SK-N-SH treated with all-trans-retinoic acid at 6 μM for 48 hours (cell line): ENCODE measurements around the gene MRPL4.

Experiments used
- ATAC-seq: fragments of 200-7000 bp; cut with Tn5 transposase; 3 replicates; pipeline ENCODE4 v1.9.1; 2020; ENCODE audit warnings: mild to moderate bottlenecking, moderate library complexity
- ARNTL ChIP-seq: fragments of 450-650 bp; formaldehyde crosslinking; IDR thresholded peaks from 2 replicates; pipeline ENCODE4 v1.5.0; 2020; ENCODE audit warnings: low read depth, mild to moderate bottlenecking, moderate library complexity, borderline replicate concordance
- BACH2 ChIP-seq: fragments of 250-450 bp; sonication (Bioruptor Pico); IDR thresholded peaks from 2 replicates; pipeline ENCODE4 v1.9.0; 2021; ENCODE audit warnings: mild to moderate bottlenecking, borderline replicate concordance
- CSDC2 ChIP-seq: fragments of 250-450 bp; sonication (Bioruptor Pico); IDR thresholded peaks from 2 replicates; pipeline ENCODE4 v1.5.0; 2020; ENCODE audit warnings: mild to moderate bottlenecking, moderate library complexity
- ESRRG ChIP-seq: fragments of 250-450 bp; sonication (Bioruptor Pico); IDR thresholded peaks from 2 replicates; pipeline ENCODE4 v1.6.1; 2021; ENCODE audit warnings: mild to moderate bottlenecking
- GLIS3 ChIP-seq: fragments of 250-450 bp; sonication (Bioruptor Pico); IDR thresholded peaks from 2 replicates; pipeline ENCODE4 v1.5.0; 2020; ENCODE audit warnings: mild to moderate bottlenecking, moderate library complexity
- ISL1 ChIP-seq: fragments of 250-450 bp; sonication (Bioruptor Pico); IDR thresholded peaks from 2 replicates; pipeline ENCODE4 v2.1.2; 2022; ENCODE audit warnings: mild to moderate bottlenecking, moderate library complexity
- OSR1 ChIP-seq: fragments of 250-450 bp; sonication (Bioruptor Pico); IDR thresholded peaks from 2 replicates; pipeline ENCODE4 v1.8.0; 2022; ENCODE audit warnings: moderate library complexity, mild to moderate bottlenecking, inconsistent platforms
- PPARA ChIP-seq: fragments of 250-450 bp; sonication (Bioruptor Pico); IDR thresholded peaks from 2 replicates; pipeline ENCODE4 v1.5.0; 2020; ENCODE audit warnings: mild to moderate bottlenecking, borderline replicate concordance
- RARB ChIP-seq: fragments of 250-450 bp; sonication (Bioruptor Pico); IDR thresholded peaks from 2 replicates; pipeline ENCODE4 v1.8.0; 2021; ENCODE audit warnings: mild to moderate bottlenecking, moderate library complexity
- SNAI2 ChIP-seq: fragments of 250-450 bp; sonication (Bioruptor Pico); IDR thresholded peaks from 2 replicates; pipeline ENCODE4 v1.5.0; 2020; ENCODE audit warnings: mild to moderate bottlenecking, moderate library complexity
- TCF4 ChIP-seq: fragments of 250-450 bp; sonication (Bioruptor Pico); IDR thresholded peaks from 2 replicates; pipeline ENCODE4 v1.8.0; 2021; ENCODE audit warnings: mild to moderate bottlenecking, moderate library complexity, borderline replicate concordance
- TOX ChIP-seq: fragments of 250-450 bp; sonication (Bioruptor Pico); IDR thresholded peaks from 2 replicates; pipeline ENCODE4 v1.8.0; 2021; ENCODE audit warnings: mild to moderate bottlenecking, moderate library complexity, borderline replicate concordance
- ZC3H10 ChIP-seq: fragments of 250-450 bp; sonication (Bioruptor Pico); IDR thresholded peaks from 2 replicates; pipeline ENCODE4 v1.5.1; 2021; ENCODE audit warnings: mild to moderate bottlenecking, moderate library complexity
- ZFP3 ChIP-seq: fragments of 250-450 bp; sonication (Bioruptor Pico); IDR thresholded peaks from 2 replicates; pipeline ENCODE4 v1.5.0; 2020; ENCODE audit warnings: mild to moderate bottlenecking, moderate library complexity
- ZFP30 ChIP-seq: fragments of 450-650 bp; formaldehyde crosslinking; IDR thresholded peaks from 2 replicates; pipeline ENCODE4 v1.5.0; 2022; ENCODE audit warnings: mild to moderate bottlenecking, moderate library complexity
- ZNF70 ChIP-seq: fragments of 450-650 bp; formaldehyde crosslinking; IDR thresholded peaks from 2 replicates; pipeline ENCODE4 v1.5.0; 2020; ENCODE audit warnings: mild to moderate bottlenecking, moderate library complexity
- ZNF8 ChIP-seq: fragments of 450-650 bp; formaldehyde crosslinking; IDR thresholded peaks from 2 replicates; pipeline ENCODE4 v1.5.0; 2020; ENCODE audit warnings: mild to moderate bottlenecking, moderate library complexity
- TF ChIP-seq, protein P1 (sequence below): fragments of 250-450 bp; sonication (Bioruptor Pico); IDR thresholded peaks from 2 replicates; pipeline ENCODE4 v1.5.1; 2020; ENCODE audit warnings: low read depth, mild to moderate bottlenecking, moderate library complexity
- TF ChIP-seq, protein P2 (sequence below): fragments of 250-450 bp; sonication (Bioruptor Pico); IDR thresholded peaks from 2 replicates; pipeline ENCODE4 v1.8.0; 2020; ENCODE audit warnings: mild to moderate bottlenecking, moderate library complexity, borderline replicate concordance
- TF ChIP-seq, protein P3 (sequence below): fragments of 250-450 bp; sonication (Bioruptor Pico); IDR thresholded peaks from 2 replicates; pipeline ENCODE4 v1.5.1; 2021; ENCODE audit warnings: mild to moderate bottlenecking, moderate library complexity
- TF ChIP-seq, protein P4 (sequence below): fragments of 250-450 bp; sonication (Bioruptor Pico); IDR thresholded peaks from 2 replicates; pipeline ENCODE4 v1.8.0; 2021; ENCODE audit warnings: low read depth, mild to moderate bottlenecking, moderate library complexity, borderline replicate concordance

MRPL4 gene

DNA sequence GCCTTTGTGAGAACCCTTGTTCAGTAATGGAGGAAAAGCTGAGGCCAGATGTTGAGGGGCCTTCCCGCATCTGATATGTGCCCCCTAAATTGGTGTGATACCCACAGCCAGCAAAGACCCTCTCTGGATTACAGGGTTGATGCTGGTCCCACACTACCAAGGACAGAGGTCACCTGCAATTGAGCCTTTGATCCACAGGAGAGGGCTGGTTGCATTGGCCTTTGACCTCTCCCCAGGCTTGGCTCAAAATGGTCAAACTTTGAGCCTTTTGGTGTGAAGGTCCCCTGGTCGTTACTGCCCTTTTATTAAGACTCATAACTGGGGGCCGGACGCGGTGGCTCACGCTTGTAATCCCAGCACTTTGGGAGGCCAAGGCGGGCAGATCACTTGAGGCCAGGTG, 8.4 kb upstream of the MRPL4 start (continued):
- TF ChIP-seq, protein P1, sequence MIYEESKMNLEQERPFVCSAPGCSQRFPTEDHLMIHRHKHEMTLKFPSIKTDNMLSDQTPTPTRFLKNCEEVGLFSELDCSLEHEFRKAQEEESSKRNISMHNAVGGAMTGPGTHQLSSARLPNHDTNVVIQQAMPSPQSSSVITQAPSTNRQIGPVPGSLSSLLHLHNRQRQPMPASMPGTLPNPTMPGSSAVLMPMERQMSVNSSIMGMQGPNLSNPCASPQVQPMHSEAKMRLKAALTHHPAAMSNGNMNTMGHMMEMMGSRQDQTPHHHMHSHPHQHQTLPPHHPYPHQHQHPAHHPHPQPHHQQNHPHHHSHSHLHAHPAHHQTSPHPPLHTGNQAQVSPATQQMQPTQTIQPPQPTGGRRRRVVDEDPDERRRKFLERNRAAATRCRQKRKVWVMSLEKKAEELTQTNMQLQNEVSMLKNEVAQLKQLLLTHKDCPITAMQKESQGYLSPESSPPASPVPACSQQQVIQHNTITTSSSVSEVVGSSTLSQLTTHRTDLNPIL, result no peak
- no peak for TF ChIP-seq TCF4 (CRISPR knock-in tag)
- no peak for TF ChIP-seq ZFP3 (CRISPR knock-in tag)

DNA sequence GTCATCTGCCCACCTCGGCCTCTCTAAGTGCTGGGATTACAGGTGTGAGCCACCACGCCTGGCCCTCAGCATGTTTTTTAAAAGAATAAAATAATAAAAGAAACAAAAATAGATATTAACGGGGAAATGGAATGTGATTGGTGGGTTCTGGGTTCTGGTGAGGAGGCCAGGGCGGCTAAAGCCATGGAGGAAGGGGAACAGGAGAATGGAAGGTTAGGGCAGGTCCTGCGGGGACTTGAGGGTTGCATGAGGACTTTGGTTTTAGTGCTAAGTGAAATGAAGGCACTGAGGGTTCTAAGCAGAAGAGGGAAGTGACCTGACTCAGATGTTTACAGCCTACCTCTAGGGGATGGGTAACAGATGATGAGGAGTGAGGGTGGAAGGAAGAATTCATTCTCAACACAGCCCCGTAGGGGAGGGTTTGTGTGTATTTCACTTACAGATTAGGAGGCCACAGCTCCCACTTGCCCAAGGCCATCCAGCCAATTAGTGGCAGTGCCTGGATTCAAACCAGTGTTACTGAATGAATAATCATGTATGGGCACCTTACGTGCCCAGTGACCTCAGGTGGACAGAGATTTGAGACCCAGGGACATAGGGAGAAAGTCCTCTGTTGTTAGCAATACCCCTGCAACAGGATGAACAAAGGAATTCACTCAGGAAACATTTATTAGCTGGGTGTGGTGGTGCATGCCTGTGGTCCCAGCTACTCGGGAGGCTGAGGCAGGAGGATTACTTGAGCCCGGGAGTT, 6.7 kb upstream of the MRPL4 start:
- TF ChIP-seq PPARA, result no peak
- TF ChIP-seq, all 23 proteins: peak for 0
- no peak for ATAC-seq

DNA sequence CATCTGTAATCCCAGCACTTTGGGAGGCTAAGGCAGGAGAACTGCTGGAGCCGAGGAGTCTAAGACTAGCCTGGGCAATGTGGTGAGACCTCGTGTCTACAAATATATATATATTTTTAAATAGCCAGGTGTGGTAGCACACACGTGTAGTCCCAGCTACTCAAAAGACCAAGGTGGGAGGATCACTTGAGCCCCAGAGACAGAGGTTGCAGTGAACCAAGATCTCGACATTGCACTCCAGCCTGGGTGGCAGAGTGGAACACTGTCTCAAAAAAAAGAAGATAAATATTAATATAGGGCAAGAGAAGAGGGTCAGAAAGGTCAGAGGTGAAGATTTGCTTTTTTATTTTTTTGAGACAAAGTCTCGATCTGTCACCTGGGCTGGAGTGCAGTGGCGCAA, 5.5 kb upstream of the MRPL4 start:
- TF ChIP-seq ARNTL (CRISPR knock-in tag), result no peak
- TF ChIP-seq OSR1 (CRISPR knock-in tag), result no peak
- TF ChIP-seq BACH2 (CRISPR knock-in tag), result no peak
- TF ChIP-seq ZNF70, result no peak
- TF ChIP-seq CSDC2 (CRISPR knock-in tag), result no peak
- TF ChIP-seq SNAI2, result no peak
- TF ChIP-seq, protein P2, sequence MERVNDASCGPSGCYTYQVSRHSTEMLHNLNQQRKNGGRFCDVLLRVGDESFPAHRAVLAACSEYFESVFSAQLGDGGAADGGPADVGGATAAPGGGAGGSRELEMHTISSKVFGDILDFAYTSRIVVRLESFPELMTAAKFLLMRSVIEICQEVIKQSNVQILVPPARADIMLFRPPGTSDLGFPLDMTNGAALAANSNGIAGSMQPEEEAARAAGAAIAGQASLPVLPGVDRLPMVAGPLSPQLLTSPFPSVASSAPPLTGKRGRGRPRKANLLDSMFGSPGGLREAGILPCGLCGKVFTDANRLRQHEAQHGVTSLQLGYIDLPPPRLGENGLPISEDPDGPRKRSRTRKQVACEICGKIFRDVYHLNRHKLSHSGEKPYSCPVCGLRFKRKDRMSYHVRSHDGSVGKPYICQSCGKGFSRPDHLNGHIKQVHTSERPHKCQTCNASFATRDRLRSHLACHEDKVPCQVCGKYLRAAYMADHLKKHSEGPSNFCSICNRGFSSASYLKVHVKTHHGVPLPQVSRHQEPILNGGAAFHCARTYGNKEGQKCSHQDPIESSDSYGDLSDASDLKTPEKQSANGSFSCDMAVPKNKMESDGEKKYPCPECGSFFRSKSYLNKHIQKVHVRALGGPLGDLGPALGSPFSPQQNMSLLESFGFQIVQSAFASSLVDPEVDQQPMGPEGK (CRISPR knock-in tag), result no peak
- TF ChIP-seq, protein P3, sequence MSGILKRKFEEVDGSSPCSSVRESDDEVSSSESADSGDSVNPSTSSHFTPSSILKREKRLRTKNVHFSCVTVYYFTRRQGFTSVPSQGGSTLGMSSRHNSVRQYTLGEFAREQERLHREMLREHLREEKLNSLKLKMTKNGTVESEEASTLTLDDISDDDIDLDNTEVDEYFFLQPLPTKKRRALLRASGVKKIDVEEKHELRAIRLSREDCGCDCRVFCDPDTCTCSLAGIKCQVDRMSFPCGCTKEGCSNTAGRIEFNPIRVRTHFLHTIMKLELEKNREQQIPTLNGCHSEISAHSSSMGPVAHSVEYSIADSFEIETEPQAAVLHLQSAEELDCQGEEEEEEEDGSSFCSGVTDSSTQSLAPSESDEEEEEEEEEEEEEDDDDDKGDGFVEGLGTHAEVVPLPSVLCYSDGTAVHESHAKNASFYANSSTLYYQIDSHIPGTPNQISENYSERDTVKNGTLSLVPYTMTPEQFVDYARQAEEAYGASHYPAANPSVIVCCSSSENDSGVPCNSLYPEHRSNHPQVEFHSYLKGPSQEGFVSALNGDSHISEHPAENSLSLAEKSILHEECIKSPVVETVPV (CRISPR knock-in tag), result no peak
- no peak for TF ChIP-seq ESRRG (CRISPR knock-in tag)
- TF ChIP-seq ZC3H10 (CRISPR knock-in tag), result no peak
- no peak for TF ChIP-seq ISL1 (CRISPR knock-in tag)
- no peak for TF ChIP-seq GLIS3
- TF ChIP-seq ZFP3 (CRISPR knock-in tag), result no peak
- no peak for TF ChIP-seq TOX (CRISPR knock-in tag)
- TF ChIP-seq ZFP30 (CRISPR knock-in tag), result no peak
- TF ChIP-seq RARB (CRISPR knock-in tag), result no peak
- TF ChIP-seq PPARA, result no peak
- ATAC-seq, result no peak

DNA sequence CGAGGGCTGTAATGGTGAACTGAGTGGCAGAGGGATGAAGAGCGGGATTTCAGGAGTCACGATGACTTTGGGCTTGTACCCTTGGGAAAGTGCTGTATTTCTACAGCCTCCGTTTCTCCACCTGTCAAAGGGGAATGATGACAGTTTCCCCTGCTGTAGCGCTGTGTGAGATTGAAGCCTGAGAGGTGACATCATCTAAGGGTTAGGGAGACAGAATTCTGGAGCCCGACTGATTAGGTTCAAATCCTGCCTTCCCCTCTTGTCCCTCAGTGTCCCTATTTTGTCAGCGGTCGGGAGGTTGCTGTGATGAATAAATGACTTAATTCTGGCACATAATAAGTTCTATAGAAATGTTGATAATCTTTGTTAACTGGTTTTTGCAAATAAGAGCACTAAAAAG, 693 bp downstream of the MRPL4 start:
- ATAC-seq, result no peak
- TF ChIP-seq, protein P3 (CRISPR knock-in tag), result no peak
- TF ChIP-seq ARNTL (CRISPR knock-in tag), result no peak
- TF ChIP-seq, protein P1, result no peak
- TF ChIP-seq, protein P2 (CRISPR knock-in tag), result no peak
- TF ChIP-seq RARB (CRISPR knock-in tag), result no peak
- no peak for TF ChIP-seq ZNF8 (CRISPR knock-in tag)
- no peak for TF ChIP-seq TOX (CRISPR knock-in tag)
- TF ChIP-seq GLIS3, result no peak
- TF ChIP-seq, protein P4, sequence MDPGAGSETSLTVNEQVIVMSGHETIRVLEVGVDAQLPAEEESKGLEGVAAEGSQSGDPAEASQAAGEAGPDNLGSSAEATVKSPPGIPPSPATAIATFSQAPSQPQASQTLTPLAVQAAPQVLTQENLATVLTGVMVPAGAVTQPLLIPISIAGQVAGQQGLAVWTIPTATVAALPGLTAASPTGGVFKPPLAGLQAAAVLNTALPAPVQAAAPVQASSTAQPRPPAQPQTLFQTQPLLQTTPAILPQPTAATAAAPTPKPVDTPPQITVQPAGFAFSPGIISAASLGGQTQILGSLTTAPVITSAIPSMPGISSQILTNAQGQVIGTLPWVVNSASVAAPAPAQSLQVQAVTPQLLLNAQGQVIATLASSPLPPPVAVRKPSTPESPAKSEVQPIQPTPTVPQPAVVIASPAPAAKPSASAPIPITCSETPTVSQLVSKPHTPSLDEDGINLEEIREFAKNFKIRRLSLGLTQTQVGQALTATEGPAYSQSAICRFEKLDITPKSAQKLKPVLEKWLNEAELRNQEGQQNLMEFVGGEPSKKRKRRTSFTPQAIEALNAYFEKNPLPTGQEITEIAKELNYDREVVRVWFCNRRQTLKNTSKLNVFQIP (CRISPR knock-in tag), result no peak
- TF ChIP-seq CSDC2 (CRISPR knock-in tag), result no peak
- no peak for TF ChIP-seq BACH2 (CRISPR knock-in tag)
- TF ChIP-seq ZNF70, result no peak
- no peak for TF ChIP-seq ZFP3 (CRISPR knock-in tag)
- no peak for TF ChIP-seq ZFP30 (CRISPR knock-in tag)
- no peak for TF ChIP-seq ISL1 (CRISPR knock-in tag)
